ENCODE data around the gene FRYL.

The FRYL gene

DNA sequence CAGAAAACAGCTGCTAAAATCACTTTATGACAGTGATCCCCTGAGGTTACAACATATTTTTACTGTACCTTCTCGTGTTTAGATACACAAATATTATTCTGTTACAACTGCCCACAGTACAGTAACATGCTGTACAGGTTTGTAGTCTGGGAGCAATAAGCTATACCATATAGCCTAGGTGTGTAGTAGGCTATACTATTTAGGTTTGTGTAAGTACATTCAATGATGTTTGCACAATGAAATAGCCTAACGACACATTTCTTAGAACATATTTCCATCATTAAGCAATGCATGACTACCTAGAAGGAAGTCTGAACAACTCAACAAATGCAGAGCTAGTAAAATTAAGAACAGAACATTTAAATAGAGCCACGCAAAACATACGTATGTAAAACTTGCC lies 177.3 kb downstream of the FRYL start:
- no peak for DNase-seq

DNA sequence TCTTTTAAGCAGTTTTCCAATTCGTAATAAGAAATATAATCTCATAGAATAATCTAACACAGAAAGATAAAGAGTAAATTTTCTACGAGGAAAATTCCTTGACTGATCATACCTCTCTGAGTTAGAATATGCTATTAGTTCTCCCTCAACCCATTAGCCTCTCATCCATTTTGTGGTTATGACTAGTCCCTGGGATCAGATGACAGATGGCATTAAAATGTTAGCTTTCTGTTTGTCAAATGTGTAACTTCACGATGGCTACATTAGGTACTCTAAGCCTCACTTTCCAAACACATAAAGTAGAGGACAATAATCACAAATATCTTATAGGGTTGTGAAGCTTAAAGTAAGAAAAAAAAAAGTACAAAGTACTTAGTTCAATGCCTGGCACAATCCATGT lies 177.9 kb downstream of the FRYL start:
- no peak for DNase-seq

DNA sequence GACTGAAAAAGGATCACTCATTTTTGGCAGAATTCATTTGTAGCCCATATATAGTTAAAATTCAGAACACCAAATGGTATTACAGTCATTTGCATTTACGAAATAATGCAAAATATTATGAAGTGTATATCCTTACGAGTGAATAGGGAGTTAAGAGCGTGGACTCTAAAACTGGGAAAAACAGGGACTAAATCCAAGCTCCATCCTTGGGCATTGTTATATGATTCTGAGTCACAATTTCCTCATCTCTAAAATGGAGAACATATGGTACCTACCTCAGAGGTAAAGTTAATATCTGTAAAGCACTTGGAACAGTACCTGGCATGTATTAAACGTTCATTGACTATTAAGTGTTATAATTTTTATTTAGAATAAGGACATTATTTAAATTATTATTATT lies 183.7 kb downstream of the FRYL start:
- DNase-seq, result no peak

DNA sequence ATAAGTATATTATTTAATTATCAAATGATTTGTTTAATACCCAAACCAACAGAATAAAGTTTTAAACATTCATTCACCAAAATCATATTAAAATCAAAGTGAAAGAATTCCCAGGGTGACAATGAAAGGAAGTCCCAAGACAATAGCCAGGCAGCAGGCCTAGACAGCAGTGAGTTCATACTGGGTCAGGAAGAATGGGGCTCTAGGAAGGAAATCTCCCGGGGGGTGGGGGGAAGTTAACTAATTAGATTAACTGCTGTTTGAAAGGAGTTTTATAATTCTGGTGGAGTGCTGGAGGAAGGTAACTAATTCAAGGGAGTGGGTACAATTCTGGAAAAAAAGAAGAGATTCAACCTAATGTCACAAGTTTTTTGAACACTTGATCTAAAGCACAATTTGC lies 185.9 kb downstream of the FRYL start:
- no peak for DNase-seq

DNA sequence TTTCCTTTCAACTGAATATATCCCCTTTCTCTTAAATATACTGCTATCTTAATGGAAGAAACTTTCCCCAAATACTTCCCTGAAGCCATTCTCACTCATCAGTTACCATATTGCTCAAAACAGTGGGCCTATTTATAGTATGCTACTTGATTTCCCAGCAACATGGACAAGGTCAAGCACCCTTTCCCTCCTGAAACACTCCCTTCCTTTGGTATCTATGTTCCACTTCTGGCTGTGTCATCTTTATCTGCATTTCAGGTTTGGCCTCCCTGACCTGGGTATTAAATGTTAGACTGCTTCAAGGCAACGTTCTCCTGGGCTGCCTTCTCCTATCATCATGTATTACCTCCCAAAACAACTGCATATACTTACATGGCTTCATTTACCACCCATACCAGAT lies 188.7 kb downstream of the FRYL start:
- DNase-seq, result no peak

DNA sequence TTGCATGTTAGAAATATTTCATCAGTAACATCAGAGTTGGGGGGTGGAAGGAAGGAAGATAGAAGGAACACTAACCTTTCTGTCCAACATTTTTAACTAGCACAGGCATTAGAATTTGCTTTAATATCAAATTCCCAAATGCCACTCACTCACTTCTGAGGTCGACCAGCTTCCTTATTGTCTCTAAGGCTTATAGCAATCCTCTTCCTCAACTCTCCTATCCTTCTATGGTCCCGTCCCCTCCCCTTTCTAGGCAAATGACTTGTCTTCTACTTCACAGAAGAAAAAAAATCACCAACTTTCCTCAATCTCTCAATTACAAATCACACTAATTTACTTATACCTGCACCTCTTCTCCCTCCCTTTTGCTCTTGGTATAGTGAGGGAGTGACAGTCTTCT lies 189.2 kb downstream of the FRYL start:
- no peak for DNase-seq

DNA sequence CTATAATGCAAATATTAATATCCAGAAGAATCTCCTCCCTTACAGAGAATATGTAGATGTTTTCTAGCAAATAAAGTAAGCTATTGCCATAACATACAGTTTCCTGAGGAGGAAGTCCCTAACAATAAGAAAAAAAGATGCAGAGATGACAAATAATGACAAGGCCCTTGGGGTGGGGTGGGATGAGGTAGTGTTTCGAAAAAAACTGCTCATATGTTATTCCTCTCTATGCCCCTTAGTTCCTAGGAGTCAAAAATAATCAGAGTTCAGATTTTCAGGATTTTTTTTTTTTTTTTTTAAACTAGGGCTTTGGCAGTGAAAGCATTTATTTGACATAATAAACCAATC lies 191.0 kb downstream of the FRYL start:
- no peak for DNase-seq

DNA sequence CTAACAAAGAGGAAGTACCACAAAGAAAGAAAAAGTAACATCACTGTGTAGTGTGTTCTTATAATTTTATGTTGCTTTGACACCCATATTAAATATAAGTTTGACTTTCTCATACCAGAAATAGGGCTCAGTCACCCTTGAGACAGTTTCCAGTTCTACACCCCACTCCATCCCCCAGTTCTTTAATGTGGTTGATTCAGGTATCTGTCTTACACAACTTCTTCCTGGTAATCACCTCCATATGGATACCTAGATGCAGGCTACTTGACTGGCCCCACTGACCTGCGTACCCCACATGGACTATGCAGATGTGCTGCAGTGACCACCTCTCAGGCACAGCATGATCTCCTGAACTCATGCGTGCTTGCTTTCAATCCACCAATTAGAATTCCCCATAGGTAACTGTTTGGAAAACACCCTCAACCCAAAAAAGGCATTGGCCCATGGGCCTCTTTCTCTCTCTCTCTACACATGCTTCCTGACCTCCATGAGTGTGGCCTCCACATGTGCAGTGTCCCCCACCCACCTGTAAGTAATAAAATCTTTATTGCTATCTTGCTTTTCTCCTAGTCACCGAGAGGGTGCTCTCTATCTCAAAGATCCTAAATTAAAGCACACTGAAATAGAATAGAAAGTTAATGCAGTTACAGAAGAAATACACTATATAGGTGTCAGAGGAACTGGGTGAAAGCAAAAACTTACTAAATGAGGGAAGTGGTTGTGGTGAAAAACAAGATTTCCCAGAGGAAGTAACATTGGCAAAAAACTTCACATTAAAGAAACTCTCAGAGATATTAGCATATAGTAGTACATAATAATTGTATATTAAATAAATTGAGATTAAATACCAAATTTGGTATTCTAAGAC lies 191.6 kb downstream of the FRYL start:
- DNase-seq, result no peak

DNA sequence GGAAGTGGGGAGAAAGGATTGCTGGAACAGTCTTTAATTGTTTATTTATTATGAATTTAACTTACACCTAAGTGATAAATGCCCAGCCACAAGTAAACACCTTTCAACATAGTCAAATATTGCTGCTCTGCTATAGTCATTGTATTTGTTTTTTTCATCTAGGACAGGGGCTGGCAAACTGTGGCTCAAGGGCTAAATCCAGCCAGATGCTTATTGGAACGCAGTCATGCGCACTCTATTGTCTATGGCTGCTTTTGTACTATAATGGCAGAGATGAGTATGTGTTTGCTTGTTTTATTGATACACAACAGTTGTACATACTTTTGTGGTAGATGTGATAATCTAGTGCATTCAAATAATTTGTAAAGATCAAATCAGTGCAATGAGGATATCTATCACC lies 194.7 kb downstream of the FRYL start:
- no peak for DNase-seq

DNA sequence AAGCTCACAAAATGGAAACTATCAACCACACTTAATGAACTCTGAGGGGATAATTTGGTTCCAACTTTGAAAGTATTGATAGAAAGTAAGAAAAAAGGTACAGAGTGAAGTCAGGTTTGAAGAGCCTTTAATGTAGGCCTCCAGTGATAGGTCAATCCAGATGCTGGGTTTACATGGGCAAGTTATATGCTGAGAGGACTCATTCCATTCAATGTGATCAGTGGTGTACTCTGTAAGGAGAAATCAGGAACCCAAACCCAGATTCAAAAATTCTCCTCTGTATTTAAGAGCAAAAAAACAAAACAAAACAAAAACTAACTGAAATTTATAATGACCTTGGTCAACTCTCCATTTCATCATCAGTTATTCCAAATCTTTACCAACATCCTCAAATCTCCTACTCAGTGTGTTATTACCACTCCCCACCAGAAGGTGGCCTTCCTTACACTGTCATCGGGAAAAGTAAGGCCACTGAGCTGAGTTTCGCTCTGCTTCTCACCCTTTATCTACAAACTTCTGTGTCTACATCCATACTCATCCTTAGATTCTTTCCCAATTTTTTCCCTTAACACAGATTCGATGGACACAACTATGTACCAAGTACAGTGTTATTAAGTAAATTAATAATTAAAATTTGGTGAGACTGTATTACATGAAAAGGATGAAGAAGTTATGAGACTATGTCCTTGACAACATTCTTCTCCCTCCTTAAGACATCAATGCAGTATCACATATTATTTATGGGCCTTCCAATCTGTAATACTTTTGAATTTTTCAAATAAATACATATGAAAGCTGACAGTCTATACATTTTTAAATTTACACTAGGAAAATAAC lies 201.7 kb downstream of the FRYL start:
- no peak for DNase-seq

DNA sequence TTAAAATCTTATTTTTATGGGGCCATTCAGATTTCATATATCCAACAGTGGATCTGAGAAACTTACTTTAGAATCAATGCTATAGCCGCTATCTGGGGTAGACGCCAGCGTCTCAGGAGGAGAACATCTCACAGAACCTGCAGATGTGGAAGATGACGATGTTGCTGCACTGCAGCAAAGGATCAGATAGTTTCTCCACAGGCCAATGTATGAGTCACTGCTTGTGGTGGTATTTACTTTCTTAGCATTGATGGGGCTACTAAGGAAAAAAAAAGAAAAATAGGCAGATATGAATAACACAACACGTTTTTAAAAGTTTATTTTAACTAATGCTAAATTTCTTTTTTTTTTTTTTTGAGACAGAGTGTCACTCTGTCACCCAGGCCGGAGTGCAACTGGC lies 204.1 kb downstream of the FRYL start:
- no peak for DNase-seq

DNA sequence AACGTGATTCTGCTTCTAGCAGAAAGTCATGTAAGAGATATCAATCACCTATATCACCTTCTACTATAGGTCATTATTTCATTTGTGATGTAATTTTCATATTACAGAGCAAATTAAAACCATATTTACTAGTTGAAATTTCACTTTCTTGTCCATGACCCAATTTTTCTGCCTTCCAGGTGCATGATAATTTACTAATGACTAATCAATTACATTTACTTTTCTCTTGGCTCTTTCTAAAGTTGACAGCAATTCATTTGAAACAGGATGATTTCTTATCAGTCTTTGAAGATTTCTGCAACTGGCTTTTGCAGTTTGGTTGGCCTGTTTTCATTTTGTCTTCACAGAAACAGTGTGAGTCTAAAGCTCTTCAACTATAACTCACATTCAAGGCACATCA lies 208.6 kb downstream of the FRYL start:
- no peak for DNase-seq

DNA sequence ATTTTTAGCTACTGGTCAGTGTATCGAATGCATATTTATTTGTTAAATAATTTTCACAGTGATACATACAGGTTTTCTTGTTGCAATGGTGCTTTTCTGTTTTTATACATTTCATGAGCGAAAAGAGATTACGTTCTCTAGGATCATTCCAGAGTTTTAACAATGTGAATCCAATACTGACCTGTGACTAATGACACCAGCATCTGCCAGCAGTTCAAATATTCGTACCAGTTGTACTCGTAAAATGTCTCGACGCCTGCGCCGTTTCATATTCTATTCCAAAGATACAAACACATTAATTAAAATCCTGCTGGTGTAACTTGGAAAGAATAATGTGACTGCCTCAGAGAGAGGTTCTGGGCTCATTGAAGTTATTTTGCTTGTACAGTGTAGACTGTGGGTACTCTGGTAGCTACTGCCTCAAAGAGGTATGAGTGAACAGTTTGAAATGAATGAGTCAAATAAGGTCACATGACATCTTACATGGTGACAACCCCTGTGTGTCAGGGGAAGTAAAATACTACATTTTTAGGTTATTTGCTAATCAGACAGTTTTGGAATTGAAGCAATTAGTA lies 209.3 kb downstream of the FRYL start:
- no peak for DNase-seq

DNA sequence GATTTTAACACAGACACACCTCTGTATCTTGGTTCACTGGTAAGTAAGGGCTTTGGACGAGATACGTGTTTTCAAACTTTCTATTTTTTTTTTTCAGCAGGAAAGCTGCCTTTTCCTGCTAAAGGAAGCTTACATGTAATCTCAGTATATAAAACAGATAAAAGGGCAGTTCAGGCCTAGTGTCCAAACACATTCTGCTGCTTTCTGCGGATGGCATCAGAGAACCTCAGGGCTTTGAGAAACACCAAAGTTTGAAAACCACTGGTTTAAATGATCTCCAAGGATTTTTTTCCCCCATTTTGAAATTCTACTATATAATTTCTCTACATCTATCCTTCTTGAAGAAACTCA lies 214.1 kb downstream of the FRYL start:
- DNase-seq, result no peak

DNA sequence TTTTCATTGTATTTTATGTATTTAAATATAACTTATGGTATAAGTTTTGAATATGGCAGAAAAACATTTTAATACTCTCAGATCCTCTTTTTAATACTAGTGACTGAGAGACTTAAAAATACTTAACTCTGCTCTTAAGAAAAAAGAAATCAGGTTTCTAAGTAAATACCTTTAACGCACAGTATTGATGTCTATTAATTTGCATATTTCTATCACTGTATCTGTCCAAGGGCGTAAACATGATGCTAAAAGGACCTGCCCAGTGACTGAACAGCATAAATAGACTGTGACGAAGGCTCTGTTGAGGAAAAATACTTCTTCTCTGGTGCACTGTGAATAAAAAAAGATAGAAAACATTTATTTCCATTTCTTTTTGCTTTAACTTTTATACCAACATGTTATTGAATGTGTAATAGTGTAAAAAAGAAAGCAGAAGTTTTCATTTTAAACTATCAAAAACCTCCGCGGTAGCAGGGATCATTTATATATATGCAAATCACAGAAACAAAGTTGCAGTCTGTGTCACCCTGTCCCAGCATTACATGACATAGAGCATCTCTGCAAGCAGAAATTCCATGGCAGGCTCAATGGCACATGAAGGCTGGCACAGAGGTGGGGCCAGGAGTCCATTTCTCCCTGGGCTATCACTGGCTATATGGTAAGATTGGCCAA lies 214.6 kb downstream of the FRYL start:
- no peak for DNase-seq

DNA sequence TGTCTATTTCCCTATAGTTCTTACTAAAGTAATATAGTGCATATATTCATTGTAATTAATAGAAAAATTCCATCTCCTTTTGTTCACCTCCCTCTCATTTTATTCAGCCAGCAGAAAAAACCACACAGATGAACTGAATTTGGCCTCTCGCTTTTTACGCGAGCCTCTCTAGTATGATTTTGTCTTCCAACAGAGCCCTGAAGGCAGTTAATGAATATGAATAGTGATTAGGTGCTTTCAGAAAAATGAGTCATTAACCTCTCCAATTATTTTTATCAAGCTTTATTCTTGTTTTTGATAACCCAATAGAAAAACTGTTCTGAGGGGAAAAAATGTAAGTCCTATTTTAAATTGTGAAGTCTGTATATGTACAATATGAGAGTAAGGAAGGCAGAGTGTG lies 215.9 kb downstream of the FRYL start:
- DNase-seq, result no peak

DNA sequence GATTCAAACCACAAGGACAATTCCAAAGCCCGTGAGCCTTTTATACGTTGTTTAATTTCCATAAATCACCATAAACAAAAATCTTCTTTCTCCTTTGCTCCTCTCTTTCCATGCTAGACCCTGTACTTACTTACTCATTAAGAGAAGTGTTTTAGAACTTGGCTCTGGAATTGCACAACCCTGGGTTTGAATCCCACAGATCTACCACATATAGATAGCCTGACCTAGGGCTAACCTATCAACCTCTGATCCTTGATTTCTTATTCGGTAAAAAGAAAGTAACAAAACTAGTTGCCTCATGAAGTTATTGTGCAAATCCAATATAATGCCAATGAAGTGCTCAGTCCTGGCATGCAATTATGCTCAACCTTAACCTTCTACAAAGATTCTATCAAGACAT lies 221.3 kb downstream of the FRYL start:
- no peak for DNase-seq

DNA sequence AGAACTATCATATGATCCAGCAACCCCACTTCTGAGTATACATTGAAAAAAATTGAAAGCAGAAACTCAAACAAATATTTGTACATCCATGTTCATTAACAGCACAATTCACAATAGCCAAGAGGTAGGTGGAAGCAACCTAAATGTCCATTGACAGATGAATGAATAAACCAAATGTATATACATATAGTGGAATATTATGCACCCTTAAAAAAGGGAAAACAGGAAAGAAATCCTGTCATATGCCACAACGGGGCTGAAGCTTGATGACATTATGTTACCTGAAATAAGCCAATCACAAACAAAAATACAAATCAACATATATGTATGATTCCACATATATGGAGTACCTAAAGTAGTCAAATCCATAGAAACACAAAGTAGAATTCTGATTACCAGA lies 222.1 kb downstream of the FRYL start:
- no peak for DNase-seq

DNA sequence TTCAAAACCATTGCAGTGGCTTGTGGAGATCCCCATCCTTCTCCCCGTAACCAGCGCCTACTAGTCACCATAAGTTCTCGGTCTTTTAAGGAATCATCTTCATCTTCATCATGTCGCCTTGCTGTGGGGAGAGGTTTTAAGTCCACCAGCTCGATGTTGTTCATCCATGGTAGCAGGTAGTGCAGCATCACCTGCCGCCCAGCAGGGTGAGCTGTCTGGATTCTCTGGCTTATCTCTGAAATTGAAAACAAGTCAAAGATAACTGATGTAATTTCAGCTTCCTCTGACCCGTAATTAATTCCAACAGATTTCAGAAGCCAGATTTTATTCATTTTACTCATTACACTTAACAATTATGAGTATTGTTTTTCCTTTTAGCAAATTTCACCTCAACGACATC lies 222.6 kb downstream of the FRYL start:
- no peak for DNase-seq

DNA sequence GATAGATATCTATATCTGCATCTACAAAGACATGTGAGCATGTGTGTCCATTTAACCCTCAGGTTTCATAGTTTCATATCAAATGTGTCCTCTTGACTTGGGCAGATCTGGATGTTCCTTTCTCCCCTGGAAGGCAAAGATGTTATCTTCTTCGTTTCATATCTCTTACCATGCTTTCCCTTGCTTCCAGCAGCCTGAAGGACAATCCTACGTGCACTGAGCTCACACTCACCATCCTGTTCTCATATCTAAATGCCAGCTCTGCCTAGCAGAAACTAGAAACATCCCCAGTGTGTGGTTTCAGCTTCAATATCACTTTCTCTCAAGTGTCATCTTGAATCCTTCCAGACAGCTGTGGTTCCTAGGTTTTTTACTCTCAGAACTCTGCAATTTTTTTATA lies 223.8 kb downstream of the FRYL start:
- DNase-seq, result no peak

DNA sequence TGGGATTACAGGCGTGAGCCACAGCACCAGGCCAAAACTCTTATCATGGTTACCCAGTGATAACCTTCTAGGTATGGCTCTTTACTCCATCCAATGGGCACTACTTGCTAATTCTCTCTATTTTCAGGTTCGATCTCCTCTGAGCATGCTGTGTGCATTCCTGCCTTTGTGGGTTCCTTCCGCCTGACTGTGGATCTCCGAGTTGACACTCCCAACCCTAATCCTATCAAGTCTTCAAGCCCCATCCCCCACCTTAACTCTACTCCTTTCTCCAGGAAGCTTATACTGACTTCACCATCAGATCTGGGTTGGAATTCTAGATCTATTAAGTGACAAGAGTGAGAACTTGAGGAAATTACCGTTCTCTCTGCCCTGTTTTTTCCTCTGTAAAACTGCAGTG lies 225.5 kb downstream of the FRYL start:
- no peak for DNase-seq

DNA sequence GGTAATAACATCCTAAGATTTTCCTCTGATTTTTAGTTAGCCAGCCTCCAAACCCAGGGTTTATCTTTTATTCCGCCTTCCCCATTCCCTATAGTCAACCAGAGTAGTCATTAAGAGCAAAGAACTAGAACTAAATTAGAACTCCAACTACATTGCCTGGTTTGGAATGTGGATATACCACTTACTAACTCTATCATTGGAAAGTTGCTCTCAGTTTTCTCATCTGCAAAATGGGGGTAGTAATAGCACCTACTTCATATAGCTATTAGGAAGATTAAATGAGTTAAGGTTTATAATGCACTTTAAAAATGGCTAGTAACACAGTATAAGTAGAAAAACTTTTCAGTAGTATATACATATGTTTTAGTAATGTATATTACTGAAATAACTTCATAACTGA lies 226.4 kb downstream of the FRYL start:
- DNase-seq, result no peak

DNA sequence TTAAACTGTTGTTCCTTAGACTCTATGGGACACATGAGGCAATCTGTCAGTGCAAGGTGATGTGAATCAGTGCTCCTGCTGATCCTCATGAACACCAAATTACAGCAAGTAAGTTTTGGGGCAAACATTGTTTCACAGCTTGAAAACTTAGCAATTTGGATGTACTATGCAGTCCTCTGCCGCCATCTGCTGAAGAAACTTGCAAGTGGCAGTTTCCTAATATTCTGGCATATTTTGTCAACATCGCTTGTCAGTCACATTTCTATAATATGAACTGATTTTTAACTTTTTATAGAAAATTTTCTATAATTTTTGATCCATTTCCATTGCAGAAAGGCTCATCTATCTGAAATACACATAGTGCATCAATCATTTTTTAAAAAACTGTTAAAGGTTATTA lies 233.7 kb downstream of the FRYL start:
- no peak for DNase-seq

DNA sequence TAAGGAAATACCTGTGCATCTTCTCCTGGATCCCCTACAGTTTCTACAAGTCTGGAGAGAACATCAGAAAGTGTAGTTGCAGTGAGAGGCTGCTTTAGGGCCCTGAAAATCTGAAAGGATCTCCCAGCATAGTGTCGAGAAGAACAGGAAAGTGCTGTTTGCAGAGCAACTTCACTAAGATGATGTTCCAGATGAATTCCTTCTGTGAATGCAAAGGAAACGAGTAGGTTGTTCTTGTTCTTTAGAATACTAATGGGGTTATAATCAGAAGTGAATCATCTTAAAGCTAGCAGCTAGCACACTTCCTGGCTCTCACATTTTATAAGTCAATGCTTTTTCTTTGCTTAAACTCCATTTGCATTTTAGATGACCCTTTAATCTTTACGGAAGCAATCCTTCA lies 236.3 kb downstream of the FRYL start:
- no peak for DNase-seq

All from SIG-M5 (cell line).